Retinal pigment epithelial cell (primary cell): ENCODE data around the gene ZCWPW1.
A peak's percentile ranks its signal among the peaks of the same experiment; 100 is the strongest.

Source experiments
- DNase-seq: peaks from one replicate; pipeline ENCODE4 v3.0.0-alpha.2; 2010; ENCODE audit warnings: low read depth
- H3K4me3 ChIP-seq: 2 replicates; pipeline ENCODE4 v1.5.1; 2011; ENCODE audit warnings: mild to moderate bottlenecking, low read length, control low read depth, moderate library complexity
- CTCF ChIP-seq: conservative IDR thresholded peaks from 2 replicates; pipeline ENCODE4 v1.5.1; 2011; ENCODE audit warnings: low read depth, low read length, control low read depth, inconsistent platforms

Gene ZCWPW1

GRCh38 chr7:100438172-100438571, 9.7 kb upstream of the ZCWPW1 start:
- no peak for TF ChIP-seq CTCF
- no peak overlapping the region for H3K4me3 ChIP-seq
- no peak for DNase-seq

- DNase-seq, result no peak
- no peak for TF ChIP-seq CTCF
- H3K4me3 ChIP-seq, result no peak overlapping the region
Measured at GRCh38 chr7:100437150-100438100, 8.9 kb upstream of the ZCWPW1 start.

GRCh38 chr7:100435401-100436304, 7.2 kb upstream of the ZCWPW1 start:
- no peak for DNase-seq
- peak overlapping the region; percentile 83 for H3K4me3 ChIP-seq
- no peak for TF ChIP-seq CTCF

GRCh38 chr7:100434297-100435144, 6.0 kb upstream of the ZCWPW1 start:
- DNase-seq, result no peak
- peak overlapping the region; percentile 83 for H3K4me3 ChIP-seq
- TF ChIP-seq CTCF, result no peak

GRCh38 chr7:100433592-100434296, 5.2 kb upstream of the ZCWPW1 start:
- no peak overlapping the region for H3K4me3 ChIP-seq
- no peak for DNase-seq
- TF ChIP-seq CTCF, result no peak

GRCh38 chr7:100433276-100433591, 4.7 kb upstream of the ZCWPW1 start:
- no peak overlapping the region for H3K4me3 ChIP-seq
- TF ChIP-seq CTCF, result no peak
- no peak for DNase-seq
